HepG2 (cell line): ENCODE data around the gene PLRG1. TPM values are rescaled to one million over a fixed set of nuclear protein-coding genes. Genes with fewer than 3 reads are reported as not detected.

Experiments
- CREBL2 ChIP-seq: sonication (generic); formaldehyde crosslinking; IDR thresholded peaks from 2 replicates; pipeline ENCODE4 v1.8.1; 2023; ENCODE audit warnings: missing genetic modification reagents, mild to moderate bottlenecking, borderline replicate concordance
- HCFC1 ChIP-seq: fragments of 150-350 bp; IDR thresholded peaks from 2 replicates; pipeline ENCODE4 v1.6.1; 2014; ENCODE audit warnings: low read depth, low read length
- KAT8 ChIP-seq: IDR thresholded peaks from 2 replicates; pipeline ENCODE4 v1.6.1; 2016; ENCODE audit warnings: missing genetic modification reagents, missing compliant biosample characterization
- LRRFIP1 ChIP-seq: sonication (generic); formaldehyde crosslinking; conservative IDR thresholded peaks from 2 replicates; pipeline ENCODE4 v1.4.0; 2020; ENCODE audit warnings: missing genetic modification reagents
- MATR3 ChIP-seq: sonication (generic); formaldehyde crosslinking; IDR thresholded peaks from 2 replicates; pipeline ENCODE4 v1.4.0; 2020; ENCODE audit warnings: missing genetic modification reagents
- MIXL1 ChIP-seq: IDR thresholded peaks from 2 replicates; pipeline ENCODE4 v1.6.1; 2016
- NCOA5 ChIP-seq: sonication (generic); formaldehyde crosslinking; IDR thresholded peaks from 2 replicates; pipeline ENCODE4 v1.4.0; 2020; ENCODE audit warnings: missing genetic modification reagents
- PRDM4 ChIP-seq: sonication (generic); formaldehyde crosslinking; IDR thresholded peaks from 2 replicates; pipeline ENCODE4 v1.9.0; 2021; ENCODE audit warnings: missing genetic modification reagents, borderline replicate concordance
- SETDB1 ChIP-seq: sonication (generic); formaldehyde crosslinking; IDR thresholded peaks from 2 replicates; pipeline ENCODE4 v1.5.1; 2020; ENCODE audit warnings: missing genetic modification reagents, mild to moderate bottlenecking, borderline replicate concordance
- SIX1 ChIP-seq: sonication (generic); formaldehyde crosslinking; IDR thresholded peaks from 2 replicates; pipeline ENCODE4 v1.4.0; 2020; ENCODE audit warnings: missing genetic modification reagents, borderline replicate concordance
- ZKSCAN8 ChIP-seq: IDR thresholded peaks from 2 replicates; pipeline ENCODE4 v1.6.1; 2016; ENCODE audit warnings: borderline replicate concordance, missing genetic modification reagents, missing compliant biosample characterization
- ZNF329 ChIP-seq: sonication (generic); formaldehyde crosslinking; IDR thresholded peaks from 2 replicates; pipeline ENCODE4 v1.9.0; 2021; ENCODE audit warnings: low read depth, mild to moderate bottlenecking, missing genetic modification reagents
- ZNF383 ChIP-seq: sonication (generic); formaldehyde crosslinking; IDR thresholded peaks from 2 replicates; pipeline ENCODE4 v1.4.0; 2020; ENCODE audit warnings: missing genetic modification reagents, mild to moderate bottlenecking, borderline replicate concordance
- ZNF574 ChIP-seq: sonication (generic); formaldehyde crosslinking; IDR thresholded peaks from 2 replicates; pipeline ENCODE4 v1.4.0; 2020; ENCODE audit warnings: missing genetic modification reagents
- ZNF577 ChIP-seq: sonication (generic); formaldehyde crosslinking; IDR thresholded peaks from 2 replicates; pipeline ENCODE4 v1.4.0; 2020; ENCODE audit warnings: mild to moderate bottlenecking, low read depth, missing genetic modification reagents, borderline replicate concordance
- ZNF672 ChIP-seq: sonication (generic); formaldehyde crosslinking; IDR thresholded peaks from 2 replicates; pipeline ENCODE4 v1.8.1; 2022; ENCODE audit warnings: missing genetic modification reagents
- ZNF772 ChIP-seq: sonication (generic); formaldehyde crosslinking; IDR thresholded peaks from 2 replicates; pipeline ENCODE4 v1.5.0; 2020; ENCODE audit warnings: mild to moderate bottlenecking, missing genetic modification reagents
- polyA plus RNA-seq, 8 experiments: library from polyadenylated mRNA; depleted of rRNA in 3 of 8; stranded (reverse) in 7 of 8; unstranded in 1 of 8; fragments of >200 nt; fragmentation: Illumina TruSeq in 4 of 8; extraction: Trizol in 4 of 8; gene quantifications; 2 replicates each; pipeline versions ENCODE4 v1.2.1 to v1.2.3, GENCODE V29; 2011 to 2016; ENCODE audit warnings: low read depth in 4 of 8, missing spikeins in 1 of 8, mixed read lengths in 1 of 8; ENCODE audit not compliant: insufficient read depth in 1 of 8
- total RNA-seq, 5 experiments: library from RNA; depleted of rRNA; stranded (reverse); fragments of >200 nt; fragmentation: Illumina TruSeq; extraction: Trizol; gene quantifications; 2 replicates each; pipeline ENCODE4 v1.2.3, GENCODE V29; 2016; ENCODE audit warnings: low read depth in 1 of 5

Gene PLRG1
- total and polyA plus RNA-seq, 2 of the 13 experiments (the other 11 are each of a cell fraction or from before 2014, with no cell fraction given), result 77.3 to 110 TPM

GRCh38 chr4:154559494-154560418, 9.6 kb upstream of the PLRG1 start (continued):
- no peak for TF ChIP-seq PRDM4 (CRISPR knock-in tag)
- no peak for TF ChIP-seq CREBL2 (CRISPR knock-in tag)
- peak; percentile 54 for TF ChIP-seq ZNF574 (CRISPR knock-in tag)
- TF ChIP-seq LRRFIP1 (CRISPR knock-in tag), result no peak
- TF ChIP-seq MIXL1 (CRISPR knock-in tag), result peak; percentile 97
- TF ChIP-seq KAT8, result peak; percentile 36; the same call in 1 of the 2 replicates
- TF ChIP-seq HCFC1, result no peak
- 0 out of 2 replicates have a peak, but pooled peaks have one; percentile 9 for TF ChIP-seq ZNF329 (CRISPR knock-in tag)
- TF ChIP-seq MATR3 (CRISPR knock-in tag), result no peak
- TF ChIP-seq ZNF772 (CRISPR knock-in tag), result no peak
- no peak for TF ChIP-seq ZNF577 (CRISPR knock-in tag)
- TF ChIP-seq ZNF672 (CRISPR knock-in tag), result no peak
- TF ChIP-seq NCOA5, result 0 out of 2 replicates have a peak, but pooled peaks have one; percentile 40
- TF ChIP-seq SETDB1 (CRISPR knock-in tag), result no peak
- TF ChIP-seq ZKSCAN8 (CRISPR knock-in tag), result peak; percentile 84; the same call in 1 of the 2 replicates
- no peak for TF ChIP-seq ZNF383 (CRISPR knock-in tag)
- peak; percentile 72; the same call in 1 of the 2 replicates for TF ChIP-seq SIX1
